DLD1 (cell line): Measurements from ENCODE around the gene SEMA3C.

Source experiments
- in situ Hi-C: cut with HindIII; loops from 2 replicates; pipeline ENCODE4 v1.10.0; 2017; ENCODE audit warnings: low sequenced_read_pairs

The SEMA3C gene

DNA sequence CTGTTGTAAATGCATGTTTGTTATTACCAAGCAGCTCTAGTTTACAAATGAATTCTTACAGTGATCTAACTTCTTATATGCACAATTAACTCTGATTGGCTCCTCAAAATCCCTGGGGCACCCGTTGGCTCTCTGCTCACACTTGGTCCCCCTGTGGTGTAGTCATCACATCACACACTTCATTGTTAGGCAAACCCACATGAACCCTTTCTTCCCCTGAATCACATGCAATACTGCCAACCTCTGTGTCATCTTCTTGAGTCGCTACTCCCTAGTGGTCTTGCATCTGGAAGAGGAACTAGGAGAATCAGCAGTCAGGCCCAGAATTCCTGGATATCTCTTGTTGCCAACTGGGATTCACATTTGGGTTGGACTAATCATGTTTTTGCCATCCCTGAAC, 207.3 kb downstream of the SEMA3C start:
- in situ Hi-C loops, result no loop called here

DNA sequence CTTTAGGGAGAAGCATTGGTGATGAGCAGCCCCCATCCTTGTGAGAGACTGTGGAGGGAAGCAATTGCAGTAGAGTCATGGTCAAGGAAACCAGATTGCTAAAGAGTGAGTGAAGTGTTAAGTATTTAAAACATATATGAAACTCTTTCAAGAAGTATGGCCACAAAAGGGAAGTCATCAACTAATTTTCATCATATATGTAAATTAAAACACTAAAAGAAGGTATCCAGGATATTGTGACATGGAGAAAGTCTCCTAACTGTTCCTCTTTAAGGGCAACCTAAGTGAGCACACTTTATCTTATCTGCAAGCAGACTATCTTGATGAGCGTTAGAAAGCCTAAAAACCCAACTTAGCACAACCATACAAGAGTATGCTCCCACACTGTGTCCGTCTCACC, 210.7 kb downstream of the SEMA3C start:
- in situ Hi-C loops, result no loop called here

DNA sequence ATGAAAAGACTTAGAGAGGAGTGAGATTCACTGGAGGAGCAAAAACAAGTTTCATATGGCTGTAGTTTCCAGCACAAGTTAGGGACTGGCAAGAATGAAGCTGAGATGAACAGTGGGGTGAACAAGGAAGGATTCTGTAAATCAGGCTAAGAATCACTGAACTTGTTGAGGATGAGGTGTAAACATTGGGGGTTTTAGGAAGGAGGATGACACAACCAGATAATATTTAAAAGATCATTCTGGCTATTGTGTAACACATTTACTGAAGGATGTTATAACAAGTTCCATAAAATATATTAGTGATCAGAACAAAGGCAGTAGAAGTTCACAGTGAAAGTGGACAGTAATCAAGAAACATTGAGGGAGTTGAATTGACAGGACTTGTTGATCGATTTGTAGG, 211.5 kb downstream of the SEMA3C start:
- in situ Hi-C loops, result no loop called here

DNA sequence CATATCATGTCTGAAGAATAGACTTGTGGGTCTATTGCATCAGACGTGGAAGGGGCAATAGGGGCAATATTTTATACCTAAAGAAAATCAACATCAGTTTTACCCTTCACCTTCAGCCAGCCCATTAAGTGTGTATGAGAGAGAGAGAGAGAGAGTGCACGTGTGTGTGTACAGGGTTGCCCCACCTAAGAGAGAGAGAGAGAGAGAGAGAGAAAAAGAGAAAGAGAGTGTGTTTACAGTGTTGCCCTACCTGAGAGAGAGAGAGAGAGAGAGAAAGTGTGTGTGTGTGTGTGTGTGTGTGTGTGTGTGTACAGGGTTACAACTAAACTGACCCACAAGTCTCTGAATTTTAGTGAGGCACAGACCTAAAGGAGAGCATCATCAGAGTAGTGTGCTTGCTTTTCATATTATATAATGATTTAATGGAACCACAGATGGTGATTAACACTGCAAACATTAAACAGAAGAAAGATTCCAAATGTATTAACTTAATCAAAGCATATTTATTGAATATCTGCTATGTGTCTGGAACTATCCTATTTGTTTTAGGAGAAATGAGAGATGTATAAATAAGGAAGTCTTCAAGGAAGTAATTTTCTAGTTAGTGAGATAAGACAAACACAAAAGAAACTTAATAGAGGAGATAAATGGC, 213.6 kb downstream of the SEMA3C start:
- in situ Hi-C loops, result no loop called here

DNA sequence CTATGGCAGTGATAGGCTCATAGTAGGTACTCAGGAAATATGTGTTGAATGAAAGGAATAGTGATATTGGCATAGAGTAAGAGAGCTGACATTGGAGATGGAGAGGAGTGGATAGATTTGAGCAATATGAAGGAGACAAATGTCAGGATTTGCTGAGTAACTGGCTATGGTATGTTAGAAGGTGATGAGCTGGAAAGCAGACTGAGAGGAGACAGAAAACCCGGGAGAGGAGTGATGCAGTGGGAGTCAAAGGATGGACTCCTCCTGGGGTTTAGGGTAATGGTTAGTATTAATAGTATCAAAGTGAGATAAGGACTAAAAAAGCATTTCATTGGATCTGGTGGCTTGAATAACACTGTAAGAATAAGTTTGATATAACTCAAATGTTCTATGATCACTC, 215.6 kb downstream of the SEMA3C start:
- in situ Hi-C loops, result no loop called here

DNA sequence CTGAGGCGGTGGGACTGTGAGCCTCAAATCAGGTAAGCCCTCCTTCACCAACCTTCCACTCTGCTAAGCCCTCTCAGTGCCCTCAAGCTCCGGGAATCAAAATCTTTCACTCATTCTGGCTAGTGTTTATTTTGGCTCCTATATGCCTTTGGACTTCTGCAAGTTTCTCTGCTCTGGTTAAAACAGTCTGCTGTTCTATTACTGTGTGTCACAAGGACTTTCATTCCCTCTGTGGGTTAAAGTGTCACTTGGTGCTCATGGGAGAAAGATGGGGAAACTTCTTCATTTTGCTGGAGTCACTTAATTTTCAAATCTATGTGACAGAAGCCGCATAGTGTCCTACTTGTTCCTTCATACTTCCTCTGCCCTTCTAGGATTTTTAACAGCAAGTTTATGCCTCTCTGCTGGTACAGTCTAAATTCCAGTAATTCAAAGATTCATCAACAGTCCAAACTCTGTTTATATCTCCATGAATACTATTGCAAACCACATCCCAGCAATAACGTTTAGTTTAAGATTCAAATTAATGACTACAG, 219.1 kb downstream of the SEMA3C start:
- in situ Hi-C loops, result no loop called here

DNA sequence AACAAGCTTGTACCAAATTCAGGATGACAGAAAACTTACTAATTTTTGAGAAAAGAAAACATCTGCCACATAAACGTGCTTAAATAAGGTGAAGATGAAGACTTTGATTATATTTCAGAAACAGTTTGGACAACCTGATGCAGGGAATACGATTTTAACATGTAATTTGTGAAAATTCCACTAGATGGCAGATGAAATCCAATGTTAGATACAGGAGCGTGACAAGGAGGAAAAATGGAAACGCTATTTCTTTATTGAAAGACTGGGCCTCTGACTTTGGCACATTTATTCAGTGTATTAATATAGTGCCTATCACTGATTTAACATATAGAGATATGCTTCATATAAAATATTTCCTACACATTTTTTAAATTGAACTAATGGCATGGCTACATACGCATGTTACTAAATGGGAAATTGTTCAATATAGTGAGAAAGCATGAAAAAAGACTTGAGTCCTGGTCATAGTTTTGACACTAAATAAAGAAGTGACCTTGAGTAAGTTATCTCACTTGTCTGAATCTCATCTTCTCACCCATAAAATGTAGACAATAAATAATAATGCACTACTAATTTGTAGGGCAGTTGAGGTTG, 219.7 kb downstream of the SEMA3C start:
- in situ Hi-C loops, result no loop called here
